ENCODE results near the gene RNF151.

GRCh38 chr16:1941162-1942046 lies 25.3 kb upstream of the RNF151 start:
- no peak for TF ChIP-seq CTCF (IDR thresholded peaks at IDR 0.05)
- TF ChIP-seq EZH2 (IDR thresholded peaks at IDR 0.05; ENCODE audit: borderline replicate concordance, insufficient read depth, low read depth, low read length, poor library complexity, severe bottlenecking) = no peak

Data from B cell (primary cell).